ENCODE measurements around the gene ADAMTSL5. TPM values are rescaled to one million over a fixed set of nuclear protein-coding genes. Genes with fewer than 3 reads are reported as not detected.
A peak's percentile ranks its signal among the peaks of the same experiment; 100 is the strongest.

Gene ADAMTSL5
- total RNA-seq, 2 donors from 2014 or later = 4.1 to 4.8 TPM

- no peak overlapping the region for H3K4me3 Mint-ChIP-seq
- WGBS, 2 experiments (ENCODE audit: insufficient coverage in 1 of 2, insufficient read length in 1 of 2) = 7 to 21% methylated on average over 11 to 52 of the region's 52 CpGs
- Histone ChIP-seq H3K27me3 (ENCODE audit: control insufficient read depth, insufficient read depth, low read length, poor library complexity, severe bottlenecking) (peaks cover 42% of the 10 kb centered on the region), H3K27ac (ENCODE audit: low read depth, low read length) (no peak overlapping the region), H3K9me3 (ENCODE audit: control insufficient read depth, low read length) (no peaks in the 10 kb centered on the region), H3K4me3 (ENCODE audit: low read length) (peak overlapping the region; percentile 35), H3K36me3 (ENCODE audit: control insufficient read depth, insufficient read depth, low read length) (no peaks in the 10 kb centered on the region), H3K9ac (ENCODE audit: extremely low read depth, low read length, poor library complexity, severe bottlenecking) (no peak overlapping the region), H3K4me1 (ENCODE audit: control insufficient read depth, insufficient read depth, low read length) (peaks cover 7% of the 10 kb centered on the region)
- no peaks in the 10 kb centered on the region for H3K36me3 Mint-ChIP-seq (ENCODE audit: low read depth)
- peak; percentile 83 for DNase-seq
- TF ChIP-seq CTCF (conservative IDR thresholded peaks at IDR 0.05) = peak; percentile 83
- H3K27ac Mint-ChIP-seq = no peak overlapping the region
- H3K27me3 Mint-ChIP-seq (ENCODE audit: insufficient read depth) = peaks cover 65% of the 10 kb centered on the region
- peaks cover 3% of the 10 kb centered on the region for H3K4me1 Mint-ChIP-seq
- H3K9me3 Mint-ChIP-seq = peaks cover 3% of the 10 kb centered on the region
Observed at GRCh38 chr19:1513499-1514294, 878 bp upstream of the ADAMTSL5 start.

- H3K27ac Mint-ChIP-seq = no peak overlapping the region
- TF ChIP-seq CTCF (conservative IDR thresholded peaks at IDR 0.05) = no peak
- H3K36me3 Mint-ChIP-seq (ENCODE audit: low read depth) = no peaks in the 10 kb centered on the region
- Histone ChIP-seq H3K9me3 (ENCODE audit: control insufficient read depth, low read length) (no peaks in the 10 kb centered on the region), H3K27ac (ENCODE audit: low read depth, low read length) (no peak overlapping the region), H3K4me3 (ENCODE audit: low read length) (no peak overlapping the region), H3K36me3 (ENCODE audit: control insufficient read depth, insufficient read depth, low read length) (no peaks in the 10 kb centered on the region), H3K9ac (ENCODE audit: extremely low read depth, low read length, poor library complexity, severe bottlenecking) (no peak overlapping the region), H3K27me3 (ENCODE audit: control insufficient read depth, insufficient read depth, low read length, poor library complexity, severe bottlenecking) (peaks cover 35% of the 10 kb centered on the region), H3K4me1 (ENCODE audit: control insufficient read depth, insufficient read depth, low read length) (peaks cover 7% of the 10 kb centered on the region)
- peak overlapping the region; percentile 47 for H3K4me3 Mint-ChIP-seq
- peaks cover 54% of the 10 kb centered on the region for H3K27me3 Mint-ChIP-seq (ENCODE audit: insufficient read depth)
- 75 to 84% methylated on average over 7 to 22 of the region's 22 CpGs for WGBS, 2 experiments (ENCODE audit: insufficient coverage in 1 of 2, insufficient read length in 1 of 2)
- DNase-seq = no peak
- peaks cover 2% of the 10 kb centered on the region for H3K9me3 Mint-ChIP-seq
- peaks cover 3% of the 10 kb centered on the region for H3K4me1 Mint-ChIP-seq
Observed at GRCh38 chr19:1511318-1512317, 1.2 kb downstream of the ADAMTSL5 start.

GRCh38 chr19:1510807-1511206, 2.0 kb downstream of the ADAMTSL5 start:
- peaks cover 3% of the 10 kb centered on the region for H3K4me1 Mint-ChIP-seq

More at GRCh38 chr19:1510807-1511206, 2.0 kb downstream of the ADAMTSL5 start:
- no peak overlapping the region for H3K27ac Mint-ChIP-seq
- no peaks in the 10 kb centered on the region for H3K36me3 Mint-ChIP-seq (ENCODE audit: low read depth)
- peak overlapping the region; percentile 12 for H3K4me3 Mint-ChIP-seq
- Histone ChIP-seq H3K9me3 (ENCODE audit: control insufficient read depth, low read length) (no peaks in the 10 kb centered on the region), H3K27ac (ENCODE audit: low read depth, low read length) (no peak overlapping the region), H3K4me1 (ENCODE audit: control insufficient read depth, insufficient read depth, low read length) (peaks cover 7% of the 10 kb centered on the region), H3K27me3 (ENCODE audit: control insufficient read depth, insufficient read depth, low read length, poor library complexity, severe bottlenecking) (peaks cover 35% of the 10 kb centered on the region), H3K9ac (ENCODE audit: extremely low read depth, low read length, poor library complexity, severe bottlenecking) (no peak overlapping the region), H3K36me3 (ENCODE audit: control insufficient read depth, insufficient read depth, low read length) (no peaks in the 10 kb centered on the region), H3K4me3 (ENCODE audit: low read length) (no peak overlapping the region)
- no peak for TF ChIP-seq CTCF (conservative IDR thresholded peaks at IDR 0.05)
- peaks cover 53% of the 10 kb centered on the region for H3K27me3 Mint-ChIP-seq (ENCODE audit: insufficient read depth)
- no peak for DNase-seq
- no peaks in the 10 kb centered on the region for H3K9me3 Mint-ChIP-seq
- WGBS, 2 experiments (ENCODE audit: insufficient coverage in 1 of 2, insufficient read length in 1 of 2) = 56 to 76% methylated on average over 8 to 9 of the region's 9 CpGs
